ENCODE results near the gene CARHSP1.
"Not testable (repeated sequence)": the region's sequence is repeated elsewhere in the genome, so short reads cannot be mapped to it uniquely, and the experiment has no call there.

Gene CARHSP1

DNA sequence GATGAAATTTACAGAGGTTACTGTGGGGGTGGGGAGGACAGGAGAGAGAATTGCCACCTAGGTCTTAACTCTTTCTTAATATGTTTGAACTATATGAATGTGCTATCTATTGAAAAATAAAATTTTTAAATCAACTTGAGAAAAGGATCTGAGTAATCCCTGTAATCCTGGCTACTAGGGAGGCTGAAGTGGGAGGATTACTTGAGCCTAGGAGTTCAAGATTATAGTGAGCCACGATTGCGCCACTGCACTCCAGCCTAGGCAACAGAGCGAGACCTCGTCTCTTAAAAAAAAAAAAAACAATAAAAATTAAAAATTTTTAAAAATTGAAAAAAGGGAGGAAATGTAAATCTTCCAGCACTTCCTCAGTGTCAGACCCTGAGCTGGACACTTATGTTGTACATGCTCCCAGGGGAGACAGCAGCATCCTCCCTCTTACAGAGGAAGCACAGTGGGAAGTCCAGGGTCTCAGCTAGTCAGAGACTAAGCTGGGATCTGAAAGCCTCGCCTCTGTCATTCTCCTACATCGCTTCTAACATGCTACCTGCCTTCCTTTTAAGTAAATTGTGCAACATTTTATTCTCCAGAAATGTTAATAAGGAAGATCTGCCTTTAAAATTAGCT lies 49.3 kb downstream of the CARHSP1 start:
- DNase-seq = no peak

DNA sequence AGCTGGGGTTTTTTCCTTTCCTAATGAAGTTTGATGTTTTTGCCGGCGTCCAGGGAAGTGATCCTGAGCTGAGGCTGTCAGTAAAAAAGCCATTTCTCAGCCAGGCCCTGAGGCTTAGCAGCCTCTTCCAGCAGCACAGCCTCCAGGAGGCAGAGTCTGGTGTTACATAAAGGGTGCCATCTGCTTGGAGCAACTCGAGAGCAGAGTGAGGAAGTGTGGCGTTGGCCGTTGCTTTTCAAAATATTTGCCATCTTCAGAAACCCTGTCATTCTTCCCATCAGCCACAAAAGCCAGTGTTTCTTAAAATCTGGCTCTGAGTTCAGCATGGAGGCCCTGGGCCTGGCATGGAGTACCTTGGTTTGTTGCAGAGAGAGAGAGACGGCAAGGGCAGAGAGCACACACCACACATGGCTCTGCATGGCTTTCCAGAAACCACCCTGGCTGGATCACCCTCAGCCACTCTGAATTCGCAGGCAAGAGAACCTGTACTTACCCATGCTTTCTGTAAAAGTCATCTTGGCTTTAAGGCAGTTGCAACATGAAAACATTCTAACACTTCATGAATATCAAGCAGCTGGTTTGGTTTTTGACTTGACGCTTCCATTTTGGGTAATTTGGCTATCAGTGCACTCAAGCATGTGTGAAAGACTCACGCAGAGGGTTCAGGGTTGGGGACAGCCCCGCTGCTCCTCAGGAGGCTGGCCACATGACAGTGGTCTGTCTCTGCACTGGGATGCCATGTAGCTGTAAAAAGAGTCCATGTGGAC lies 50.1 kb downstream of the CARHSP1 start:
- no peak for DNase-seq

DNA sequence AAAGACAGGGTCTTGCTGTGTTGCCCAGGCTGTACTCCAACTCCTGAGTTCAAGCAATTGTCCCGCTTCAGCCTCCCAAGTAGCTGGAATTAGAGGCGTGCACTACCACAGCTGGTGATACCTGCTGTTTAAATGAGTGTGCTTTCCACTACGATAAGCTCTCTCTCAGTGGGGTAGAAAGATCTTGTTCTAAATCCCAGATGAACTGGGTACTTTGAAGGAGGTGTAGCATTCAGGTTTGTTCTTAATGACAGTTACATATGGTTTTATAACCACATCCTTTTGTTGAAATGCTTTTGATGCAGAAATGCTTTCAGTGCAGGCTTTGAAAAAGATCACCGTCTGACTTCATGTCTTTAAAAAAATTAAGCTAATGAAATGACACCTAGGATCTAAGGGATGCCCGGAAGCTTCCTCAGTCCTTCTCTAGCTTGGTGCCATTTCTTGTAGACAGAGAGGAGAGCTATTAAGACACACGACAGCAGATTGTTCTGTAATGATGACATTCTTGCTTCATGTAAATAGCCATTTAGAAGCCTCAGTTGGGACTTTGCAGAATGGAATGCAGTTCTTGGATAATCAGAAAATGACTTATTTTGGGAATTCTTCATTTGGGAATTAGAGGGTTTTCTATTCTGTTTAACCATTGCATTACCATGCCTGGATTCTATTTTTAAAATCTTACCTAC lies 51.7 kb downstream of the CARHSP1 start:
- DNase-seq = no peak

DNA sequence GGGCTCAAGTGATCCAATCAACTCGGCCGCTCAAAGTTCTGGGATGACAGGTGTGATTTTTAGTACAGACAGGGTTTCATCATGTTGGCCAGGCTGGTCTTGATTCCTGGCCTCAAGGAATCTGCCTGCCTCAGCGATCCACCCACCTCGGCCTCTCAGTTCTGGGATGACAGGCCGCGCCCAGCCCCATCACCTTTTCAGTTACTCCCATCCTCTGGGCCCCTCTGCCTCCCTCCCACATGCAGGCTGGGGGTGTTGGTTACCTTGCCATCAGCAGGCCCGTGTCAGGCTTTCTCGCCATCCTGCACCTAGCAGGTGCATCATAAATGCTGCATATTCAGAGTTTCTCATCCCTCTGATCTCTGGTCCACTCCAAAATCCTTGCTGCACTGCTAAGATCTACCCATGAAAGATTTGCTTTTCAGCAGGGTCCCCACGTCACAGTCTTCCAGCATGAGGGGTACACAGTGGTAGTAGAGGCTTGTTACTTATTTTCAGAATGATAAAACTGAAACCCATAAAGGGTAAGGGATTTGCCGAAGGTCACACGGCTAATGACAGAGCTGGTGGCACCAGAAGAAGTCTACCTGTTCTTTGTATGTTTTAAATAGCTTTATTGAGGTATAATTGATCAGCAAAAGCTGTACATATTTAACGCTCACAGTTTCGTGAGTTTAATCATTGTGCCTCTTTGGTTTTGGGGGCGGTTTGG lies 54.6 kb downstream of the CARHSP1 start:
- no peak for DNase-seq

DNA sequence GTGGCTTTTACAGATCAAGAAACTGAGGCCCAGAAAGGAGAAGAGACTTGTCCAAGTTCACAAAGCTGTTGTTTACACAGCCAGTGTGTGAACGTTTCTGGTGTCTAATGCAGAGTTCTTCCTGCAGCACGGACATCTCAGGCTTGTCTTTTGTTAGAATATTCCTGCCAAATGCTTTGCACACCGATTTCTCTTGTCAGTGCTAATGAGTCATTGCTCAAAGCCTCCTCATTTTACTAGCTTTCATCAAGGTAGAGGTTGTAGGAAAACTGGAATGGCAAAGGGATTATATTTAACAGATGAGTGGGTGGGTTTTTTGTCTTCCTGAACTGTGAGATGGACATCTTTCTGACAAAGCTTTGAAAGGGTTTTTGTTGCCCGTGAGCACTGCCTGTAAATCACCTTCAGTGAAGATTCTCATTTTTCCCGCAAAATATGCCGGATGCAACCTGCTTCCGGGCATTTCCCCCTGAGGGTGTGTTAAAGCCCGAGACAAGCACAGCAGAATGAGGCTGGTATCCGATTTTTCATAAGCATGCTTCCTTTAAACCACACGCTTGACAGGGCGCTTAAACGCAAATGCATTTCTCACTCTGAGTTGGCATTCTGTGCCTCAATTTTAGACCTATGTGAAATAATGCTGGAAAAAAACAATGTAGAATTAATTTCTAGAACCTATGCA lies 56.5 kb downstream of the CARHSP1 start:
- DNase-seq = no peak

DNA sequence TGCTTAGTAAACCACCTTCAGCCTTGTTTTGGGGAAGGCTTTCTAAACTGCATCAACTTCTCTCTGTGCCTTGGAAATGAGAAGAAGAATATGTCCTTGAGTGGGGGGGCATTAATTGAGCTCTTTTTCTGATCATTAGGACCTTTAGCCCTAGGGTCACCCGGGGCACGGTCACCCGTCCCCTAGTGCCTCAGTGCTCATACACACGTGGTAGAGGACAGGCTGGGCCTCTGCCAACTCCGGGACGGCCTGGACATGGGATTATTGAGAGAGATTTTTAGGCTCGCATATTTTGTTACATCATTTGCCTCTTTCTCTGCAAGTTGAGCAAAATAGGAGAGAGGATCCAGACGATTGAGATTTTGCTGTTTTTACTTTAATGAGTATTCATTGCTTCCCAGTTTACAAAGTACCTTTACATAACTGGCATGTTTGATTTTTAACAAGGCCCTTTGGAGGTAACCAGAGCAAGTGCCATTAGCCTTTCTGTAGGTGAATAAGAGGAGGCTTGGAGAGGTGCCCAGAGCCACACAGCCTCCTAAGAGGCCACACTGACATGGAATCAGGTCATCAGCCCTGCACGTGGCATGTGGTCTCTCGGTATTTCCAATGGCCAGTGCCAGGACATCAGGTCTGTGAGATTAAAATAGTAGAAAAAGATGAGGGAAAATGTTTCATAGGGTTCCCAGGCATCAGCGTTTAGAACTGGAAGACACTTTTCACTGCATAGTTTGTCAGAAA lies 60.0 kb downstream of the CARHSP1 start:
- no peak for DNase-seq

DNA sequence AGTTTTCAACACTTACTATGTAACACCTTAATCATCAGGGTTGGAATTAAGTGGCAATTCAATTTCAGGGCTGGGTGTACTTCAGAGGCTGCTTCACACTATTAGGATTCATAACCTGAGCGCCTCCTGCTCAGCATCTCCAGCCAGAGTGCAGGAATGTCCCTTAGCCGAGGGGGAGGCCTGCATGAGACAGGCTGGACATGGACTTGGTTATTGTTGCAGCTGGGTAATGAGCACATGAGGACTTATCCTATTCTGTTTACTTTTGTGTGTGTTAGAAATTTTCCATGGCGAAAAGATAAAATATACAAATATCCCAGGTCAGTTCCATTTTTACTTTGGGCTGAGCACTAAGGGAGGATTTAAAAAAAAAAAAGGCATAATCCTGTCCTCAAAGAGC lies 60.8 kb downstream of the CARHSP1 start:
- no peak for DNase-seq

DNA sequence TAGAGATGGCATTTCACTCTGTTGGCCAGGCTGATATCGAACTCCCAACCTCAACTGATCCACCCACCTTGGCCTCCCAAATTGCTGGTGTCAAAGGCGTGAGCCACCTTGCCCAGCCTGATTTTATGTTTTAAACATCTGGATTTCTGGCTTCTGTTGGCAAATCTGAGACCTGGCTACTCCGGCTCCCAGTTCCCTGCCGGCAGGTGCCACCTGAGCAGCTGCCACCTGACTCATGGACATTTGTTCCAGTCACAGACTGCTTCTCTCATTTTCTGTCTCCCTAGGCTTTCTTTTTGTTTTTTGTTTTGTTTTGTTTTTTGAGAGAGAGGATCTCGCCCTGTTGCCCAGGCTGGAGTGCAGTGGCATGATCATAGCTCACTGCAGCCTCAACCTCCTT lies 61.6 kb downstream of the CARHSP1 start:
- no peak for DNase-seq

DNA sequence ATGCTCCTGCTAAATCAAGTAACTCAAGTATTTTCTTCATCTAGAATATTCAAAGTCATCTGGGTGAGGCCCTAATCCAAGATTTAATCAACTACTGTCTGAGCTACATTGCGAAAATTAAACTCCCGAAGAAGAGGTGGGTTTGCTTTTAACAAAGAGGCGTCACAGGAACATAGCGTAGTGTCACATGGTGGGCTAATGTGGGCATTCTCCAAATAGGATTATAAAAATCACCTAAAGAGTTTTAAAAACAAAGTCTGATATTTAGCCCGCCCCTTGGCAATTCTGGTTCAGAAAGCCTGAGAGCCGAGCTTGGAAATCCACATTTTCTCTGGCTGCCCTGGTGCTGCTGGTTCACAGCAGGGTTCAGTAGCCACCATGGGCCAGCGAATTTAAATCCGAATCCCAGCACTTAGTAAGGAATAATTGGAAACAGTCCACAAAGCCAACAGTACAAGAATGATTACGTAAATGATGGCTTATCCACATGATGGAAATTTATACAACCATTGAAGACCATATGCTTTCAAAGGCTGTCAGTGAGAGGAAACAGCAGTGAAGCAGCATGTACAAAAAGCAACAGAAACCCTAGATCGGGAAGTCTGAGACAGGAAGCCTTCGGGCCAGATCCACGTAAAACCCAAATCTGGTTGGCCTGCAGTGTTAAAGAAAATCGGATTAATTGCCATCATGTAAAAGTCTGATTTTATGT lies 62.4 kb downstream of the CARHSP1 start:
- DNase-seq = no peak

DNA sequence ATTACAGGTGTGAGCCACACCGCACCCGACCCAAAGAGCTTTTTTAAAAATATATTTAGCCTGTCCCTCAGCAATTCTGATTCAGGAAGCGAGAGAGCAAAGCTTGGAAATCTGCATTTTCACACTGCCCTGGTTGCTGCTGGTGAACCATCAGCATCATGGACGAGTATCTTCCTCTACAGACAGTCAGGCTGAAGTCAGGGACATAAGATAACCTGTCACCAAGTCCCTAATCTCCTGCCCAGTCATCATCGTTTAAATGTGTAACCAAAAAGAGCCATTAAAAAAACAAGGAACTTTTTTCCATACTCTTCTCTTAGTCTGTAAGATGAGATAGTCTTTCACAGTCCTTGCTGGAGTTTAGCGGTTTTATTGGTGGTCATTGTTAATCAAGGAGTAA lies 64.5 kb downstream of the CARHSP1 start:
- DNase-seq = no peak

DNA sequence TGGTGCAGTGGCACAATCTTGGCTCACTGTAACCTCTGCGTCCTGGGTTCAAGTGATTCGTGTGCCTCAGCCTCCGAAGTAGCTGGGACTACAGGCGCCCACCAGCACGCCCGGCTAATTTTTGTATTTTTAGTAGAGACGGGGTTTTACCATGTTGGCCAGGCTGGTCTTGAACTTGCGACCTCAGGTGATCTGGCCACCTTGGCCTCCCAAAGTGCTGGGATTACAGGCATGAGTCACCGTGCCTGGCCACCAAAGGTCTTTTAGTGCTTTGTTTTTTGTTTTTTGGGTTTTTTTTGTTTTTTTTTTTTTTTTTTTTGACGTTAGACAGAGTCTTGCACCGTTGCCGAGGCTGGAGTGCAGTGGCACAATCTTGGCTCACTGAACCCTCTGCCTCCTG lies 65.1 kb downstream of the CARHSP1 start:
- not testable (repeated sequence) for DNase-seq

Measured in activated effector memory CD4-positive, alpha-beta T cell treated with anti-CD3 and anti-CD28 coated beads, Interleukin-2, amount 50 U/mL, for 16 hours (primary cell).